ENCODE results near the gene OR5T3.
"Not testable (repeated sequence)": the region's sequence is repeated elsewhere in the genome, so short reads cannot be mapped to it uniquely, and the experiment has no call there.

OR5T3 gene

GRCh38 chr11:56251954-56252353 is at the start of gene OR5T3:
OR5T3 (plus strand) TSS chr11:56252254; CDS start chr11:56252254, 0 bp downstream.
- DNase-seq (ENCODE audit: low read depth, low spot score) = no peak

GRCh38 chr11:56207790-56208189 is 44.3 kb upstream of the OR5T3 start:
- DNase-seq (ENCODE audit: low read depth, low spot score) = no peak

DNA sequence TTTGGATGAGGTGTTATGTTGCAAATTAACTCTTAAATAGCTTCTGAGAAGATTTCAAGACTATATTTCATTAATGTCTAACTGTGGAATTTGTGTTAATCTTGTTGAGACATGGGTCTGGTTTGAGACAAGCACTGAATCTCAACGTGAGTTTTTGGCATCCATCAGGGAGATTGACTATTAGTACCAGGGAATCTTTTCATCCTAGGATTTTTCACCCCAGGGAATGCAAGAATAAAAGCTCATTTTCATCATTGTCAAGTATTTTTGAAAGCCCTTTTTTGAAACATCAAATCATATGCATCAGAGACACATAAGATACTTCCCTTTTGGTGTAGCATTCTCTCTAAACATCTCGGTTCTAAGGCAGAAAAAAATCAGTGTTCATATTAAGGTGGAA is 37.5 kb upstream of the OR5T3 start:
- DNase-seq (ENCODE audit: low read depth, low spot score) = no peak

GRCh38 chr11:56219735-56220134 is 32.3 kb upstream of the OR5T3 start:
- DNase-seq (ENCODE audit: low read depth, low spot score) = not testable (repeated sequence)

DNA sequence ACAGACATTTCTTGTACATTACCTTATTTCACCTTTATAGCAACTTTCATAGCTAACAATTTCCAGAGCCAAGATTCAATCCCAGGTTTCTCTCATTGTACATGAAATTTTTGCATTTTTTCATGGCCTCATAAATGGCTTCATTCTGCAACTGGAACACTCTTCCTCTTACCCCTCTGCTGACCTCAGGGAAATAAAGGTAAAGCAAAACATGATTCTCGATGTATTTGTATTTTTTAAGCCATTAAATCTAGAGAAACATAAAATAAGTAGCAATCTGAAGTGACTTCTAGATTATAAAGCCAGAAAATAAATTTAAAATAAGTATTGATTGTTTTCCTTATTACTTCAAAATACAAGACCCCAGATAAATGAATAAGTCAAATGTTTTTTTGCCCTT is 17.9 kb upstream of the OR5T3 start, which contains the start of gene OR5T2:
Gene OR5T2, minus strand, starts transcription at position 101 of the 400 bp plus-strand sequence. CDS start 1,193 bp downstream, outside the sequence.
- no peak for DNase-seq (ENCODE audit: low read depth, low spot score)

- no peak for DNase-seq (ENCODE audit: low read depth, low spot score)
Measured at GRCh38 chr11:56271092-56271491, 19.0 kb downstream of the OR5T3 start.

DNA sequence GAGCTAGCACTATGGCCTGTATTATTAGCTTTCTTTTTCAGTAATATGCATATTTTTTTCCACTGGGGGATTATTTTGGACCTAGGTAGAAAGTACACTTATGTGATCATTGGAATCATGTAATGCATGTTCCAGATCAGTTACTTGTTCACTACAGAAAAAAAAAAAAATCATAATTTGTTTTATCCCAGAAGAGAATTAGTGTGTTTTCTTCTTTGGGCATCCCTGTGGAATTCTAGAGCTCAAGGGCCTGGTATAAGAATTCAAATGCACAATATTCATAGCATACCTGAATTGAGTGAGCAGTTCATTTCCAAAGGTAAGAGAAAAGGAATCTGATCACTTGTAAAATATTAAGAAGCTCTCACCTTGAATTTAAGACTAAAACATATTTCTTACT is 21.8 kb downstream of the OR5T3 start, which contains the start of gene OR5T1:
Gene OR5T1, plus strand, starts transcription at position 301 of the 400 bp plus-strand sequence. CDS start 1,485 bp downstream, outside the sequence.
- DNase-seq (ENCODE audit: low read depth, low spot score) = no peak

DNA sequence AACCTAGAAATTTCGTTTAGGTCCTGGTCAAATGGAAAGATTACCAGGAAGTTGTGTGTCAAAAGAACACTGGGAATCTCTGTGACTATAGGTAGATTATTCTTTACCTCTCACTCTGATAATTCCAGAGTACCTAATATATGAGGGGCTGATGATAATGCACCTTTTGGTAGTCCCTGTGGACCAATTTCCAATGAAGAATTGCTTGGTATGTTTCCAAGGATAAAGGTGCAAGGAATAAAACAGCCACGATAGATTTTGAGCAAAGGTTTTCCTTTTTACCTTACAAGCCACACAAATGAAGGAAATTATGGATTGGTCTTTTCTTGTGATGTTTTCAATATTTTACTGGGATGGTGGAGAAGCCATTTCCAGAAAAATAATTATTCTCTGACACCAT is 40.1 kb downstream of the OR5T3 start, which contains the start of gene OR8H1:
Gene OR8H1, minus strand, starts transcription at position 101 of the 400 bp plus-strand sequence. CDS start 1,192 bp downstream, outside the sequence.
- DNase-seq (ENCODE audit: low read depth, low spot score) = no peak

GRCh38 chr11:56296898-56297297 is 44.8 kb downstream of the OR5T3 start:
- no peak for DNase-seq (ENCODE audit: low read depth, low spot score)
